Activated T-helper 1 cell treated with Interleukin-2 at 50 U/mL for 16 hours (primary cell): ENCODE measurements around the gene TUBG2.
"Not testable (repeated sequence)": the region's sequence is repeated elsewhere in the genome, so short reads cannot be mapped to it uniquely, and the experiment has no call there.

Experiments used
- DNase-seq: peaks from one replicate; pipeline ENCODE4 v3.0.0-alpha.2; 2020; ENCODE audit warnings: low read depth

Gene TUBG2

DNA sequence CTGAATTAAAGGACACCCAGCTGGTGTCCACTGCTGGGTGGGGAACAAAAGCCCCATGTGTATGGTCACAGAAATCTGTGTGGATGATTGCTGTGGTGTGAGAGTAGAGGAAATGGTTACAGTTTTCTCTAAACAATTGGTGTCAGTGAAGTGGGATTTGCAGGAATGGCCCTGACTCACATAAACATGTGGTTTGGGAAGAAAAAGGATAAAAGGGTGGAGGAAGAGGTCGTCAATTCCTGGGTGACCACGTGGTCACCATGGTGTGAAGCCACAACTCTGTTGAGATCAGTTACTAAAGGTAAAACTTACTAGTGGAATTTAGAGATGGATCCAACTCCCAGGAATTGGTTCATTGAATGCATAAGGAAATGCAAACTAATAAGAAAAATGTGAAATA lies 3.6 kb upstream of the TUBG2 start:
- DNase-seq, result no peak

DNA sequence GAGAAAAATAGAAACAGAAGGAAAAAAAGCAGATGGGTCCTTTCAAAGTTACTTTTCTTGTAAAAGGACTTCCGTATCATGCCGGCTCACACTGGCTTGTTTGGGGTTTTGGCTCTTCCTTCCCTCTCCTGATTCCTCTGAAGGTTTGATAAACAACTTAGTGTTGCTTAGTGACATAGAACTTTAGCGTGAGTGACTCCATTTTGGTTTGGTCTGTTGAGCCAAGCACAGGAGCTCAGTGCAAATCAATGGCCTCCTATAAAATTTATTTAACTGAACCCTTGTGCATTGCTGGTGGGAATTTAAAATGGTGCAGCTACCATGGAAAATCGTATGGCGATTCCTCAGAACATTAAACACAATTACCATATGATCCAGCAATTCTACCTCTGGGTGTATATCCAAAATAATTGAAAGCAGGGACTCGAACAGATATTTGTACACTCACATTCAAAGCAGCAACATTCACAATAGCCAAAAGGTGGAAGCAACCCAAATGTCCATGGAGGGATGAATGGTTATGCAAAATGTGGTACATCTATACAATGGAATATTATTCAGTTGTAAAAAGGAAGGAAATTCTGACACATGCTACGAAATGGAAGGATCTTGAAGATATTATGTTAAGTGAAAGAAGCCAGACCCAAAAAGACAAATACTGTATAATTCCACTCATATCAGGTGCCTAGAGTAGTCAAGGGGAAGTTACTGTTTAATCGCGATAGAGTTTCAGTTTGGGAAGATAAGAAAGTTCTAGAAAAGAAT lies 1.1 kb upstream of the TUBG2 start:
- no peak for DNase-seq

DNA sequence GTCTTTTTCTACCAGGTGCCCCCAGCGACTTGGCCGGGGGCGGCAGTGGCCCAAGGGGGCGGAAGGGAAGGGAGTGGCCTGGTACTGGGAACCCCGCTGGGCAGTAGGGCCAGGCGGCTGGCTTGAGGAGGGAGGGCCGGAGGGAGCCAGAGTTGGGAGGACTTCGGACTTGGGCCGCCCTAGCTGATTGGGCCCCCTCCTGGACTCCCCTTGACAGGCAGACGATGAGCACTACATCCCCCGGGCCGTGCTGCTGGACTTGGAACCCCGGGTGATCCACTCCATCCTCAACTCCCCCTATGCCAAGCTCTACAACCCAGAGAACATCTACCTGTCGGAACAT lies 819 bp downstream of the TUBG2 start:
- DNase-seq, result not testable (repeated sequence)

DNA sequence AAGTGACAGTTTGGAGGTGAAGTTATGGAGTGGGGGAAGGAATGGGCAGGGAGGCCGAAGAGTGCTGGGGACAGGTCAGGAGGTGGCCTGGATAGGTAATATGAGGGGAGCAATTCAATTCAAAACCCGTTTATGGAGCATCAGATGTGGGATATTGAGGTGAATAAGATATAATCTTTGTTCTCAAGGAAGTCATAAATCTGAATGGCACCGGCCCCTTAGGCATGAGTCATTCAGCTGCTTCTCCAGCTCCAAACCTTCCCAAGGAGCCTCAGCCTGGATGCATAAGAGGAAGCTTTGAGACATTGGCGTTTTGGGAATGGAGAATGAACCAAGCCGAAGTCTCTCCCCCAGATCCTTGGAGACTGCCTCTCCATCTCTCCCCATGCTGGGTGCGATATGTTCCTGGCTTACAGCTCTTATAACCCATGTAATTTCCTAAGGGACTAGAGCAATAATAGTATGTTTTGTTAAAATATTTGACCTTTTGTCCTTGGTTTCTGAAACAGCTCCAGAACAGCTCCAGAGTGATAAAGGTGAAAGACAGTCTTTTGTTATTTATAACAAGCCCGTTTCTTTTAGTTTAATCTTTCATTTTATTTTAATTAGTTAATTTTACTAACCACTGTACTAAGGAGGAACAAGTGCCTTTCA lies 1.7 kb downstream of the TUBG2 start:
- no peak for DNase-seq

DNA sequence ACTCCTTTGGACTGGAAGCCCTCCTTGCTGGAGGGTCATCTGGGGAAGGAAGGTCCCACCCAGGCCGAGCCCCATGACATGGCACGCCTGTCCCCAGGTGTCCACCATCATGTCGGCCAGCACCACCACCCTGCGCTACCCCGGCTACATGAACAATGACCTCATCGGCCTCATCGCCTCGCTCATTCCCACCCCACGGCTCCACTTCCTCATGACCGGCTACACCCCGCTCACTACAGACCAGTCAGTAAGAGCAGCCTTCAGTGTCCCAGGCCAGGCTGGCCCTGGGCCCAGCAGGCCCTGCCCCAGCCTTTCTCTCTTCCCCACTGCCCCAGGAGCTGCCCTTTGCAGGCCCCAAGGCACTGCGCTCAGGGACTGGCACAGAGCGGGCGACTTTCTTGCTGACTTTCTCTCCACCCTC lies 6.5 kb downstream of the TUBG2 start:
- no peak for DNase-seq

DNA sequence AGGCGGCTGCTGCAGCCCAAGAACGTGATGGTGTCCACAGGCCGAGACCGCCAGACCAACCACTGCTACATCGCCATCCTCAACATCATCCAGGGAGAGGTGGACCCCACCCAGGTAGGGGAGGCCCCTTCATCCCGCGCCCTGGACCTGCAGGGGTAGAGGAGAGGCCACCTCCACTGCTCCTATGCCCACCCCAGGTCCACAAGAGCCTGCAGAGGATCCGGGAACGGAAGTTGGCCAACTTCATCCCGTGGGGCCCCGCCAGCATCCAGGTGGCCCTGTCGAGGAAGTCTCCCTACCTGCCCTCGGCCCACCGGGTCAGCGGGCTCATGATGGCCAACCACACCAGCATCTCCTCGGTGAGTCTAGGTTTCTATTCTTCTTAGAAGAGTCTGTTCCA lies 7.0 kb downstream of the TUBG2 start:
- not testable (repeated sequence) for DNase-seq

DNA sequence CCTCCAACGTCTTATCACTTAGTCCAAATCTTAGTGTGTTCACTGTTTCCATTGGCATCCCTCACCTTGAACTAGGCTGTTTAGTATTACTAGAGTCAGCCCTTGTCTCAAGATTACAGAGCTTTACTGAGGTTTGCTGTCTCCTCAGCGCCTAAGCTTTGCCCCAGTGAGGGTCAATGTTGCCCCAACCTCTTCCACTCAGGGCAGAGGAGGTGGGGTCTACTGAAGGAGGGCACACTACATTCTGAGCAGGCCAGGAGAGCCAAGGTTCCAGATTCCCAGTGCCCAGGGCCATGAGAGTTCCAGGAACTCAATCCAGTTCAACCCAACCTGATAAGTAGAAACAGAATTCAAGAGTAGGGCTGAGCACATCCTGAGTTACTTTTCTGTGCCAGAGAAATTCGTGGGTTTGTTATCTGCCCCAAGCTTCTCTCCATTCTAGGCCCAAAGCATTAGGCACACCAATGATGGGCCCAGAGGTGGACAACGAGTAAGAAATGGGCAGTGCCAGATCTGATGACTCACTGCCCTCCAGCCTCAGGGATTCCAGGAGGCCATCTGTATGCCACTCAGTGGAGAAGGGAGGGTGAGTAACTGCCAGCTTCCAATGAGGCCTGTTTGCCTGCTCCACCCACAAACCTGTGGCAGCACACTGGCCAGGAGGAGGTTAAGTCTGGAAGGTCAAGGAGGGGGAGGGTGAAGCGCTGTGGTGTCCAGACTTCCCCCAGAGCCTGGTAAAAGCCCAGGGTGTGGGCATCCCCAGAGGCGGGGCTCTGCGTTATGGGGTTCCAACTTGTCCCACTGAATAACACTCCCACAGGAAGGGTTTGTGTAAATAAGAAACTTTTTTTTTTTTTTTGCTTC lies 8.2 kb downstream of the TUBG2 start:
- DNase-seq, result no peak

DNA sequence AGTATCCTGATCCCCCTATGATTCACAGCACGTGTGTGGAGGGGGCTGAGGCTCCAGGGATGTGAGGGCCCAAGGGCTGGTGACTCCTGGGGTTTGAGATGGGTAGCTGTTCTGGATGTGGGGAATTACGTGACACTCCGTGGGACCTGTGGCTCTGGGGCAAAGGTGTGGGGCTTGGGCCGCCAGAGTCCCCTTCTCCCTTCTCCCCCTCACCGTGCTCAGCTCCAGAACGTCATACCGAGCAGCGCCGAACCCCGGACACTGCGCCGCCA lies 10.6 kb downstream of the TUBG2 start:
- DNase-seq, result no peak

DNA sequence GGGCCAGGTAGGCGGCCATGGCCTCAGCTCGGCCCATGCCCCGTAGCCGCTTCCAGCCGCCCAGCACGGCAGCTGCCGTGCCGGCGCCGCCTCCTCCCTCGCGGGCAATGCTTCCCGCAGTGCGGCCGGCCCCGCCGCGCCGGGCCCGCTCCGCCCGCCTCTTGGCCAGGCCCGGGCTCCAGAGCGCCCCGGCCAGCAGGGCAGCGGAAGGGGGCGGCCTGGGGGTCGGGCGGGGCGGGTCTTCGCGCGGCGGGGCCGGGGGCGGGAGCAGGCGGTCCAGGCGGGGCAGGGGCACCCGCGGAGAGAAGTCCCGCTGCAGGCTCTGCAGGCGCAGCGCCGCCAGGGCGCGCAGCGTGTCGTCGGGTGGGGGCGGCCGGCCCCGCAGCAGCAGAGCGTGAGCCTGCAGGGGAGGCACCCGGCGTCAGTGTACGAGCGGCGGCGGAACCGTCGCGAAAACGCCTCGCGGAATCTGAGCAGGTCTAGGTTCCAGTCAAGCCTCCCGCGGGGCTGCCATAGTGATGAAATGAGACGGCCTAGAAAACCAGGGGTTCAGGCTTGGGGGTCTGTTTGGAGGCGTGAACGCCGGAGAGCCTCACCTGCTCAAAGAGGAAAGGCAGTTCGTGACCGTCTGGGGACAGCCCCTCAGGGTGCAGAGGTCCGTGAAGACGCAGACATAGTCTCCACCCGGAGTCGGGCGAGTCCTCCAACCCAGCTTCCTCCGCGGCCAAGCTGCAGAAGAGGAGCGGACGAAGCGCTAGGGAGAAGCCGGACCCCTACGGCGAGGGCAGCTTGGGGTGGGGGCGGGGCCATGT lies 11.1 kb downstream of the TUBG2 start:
- peak; percentile 32 for DNase-seq

DNA sequence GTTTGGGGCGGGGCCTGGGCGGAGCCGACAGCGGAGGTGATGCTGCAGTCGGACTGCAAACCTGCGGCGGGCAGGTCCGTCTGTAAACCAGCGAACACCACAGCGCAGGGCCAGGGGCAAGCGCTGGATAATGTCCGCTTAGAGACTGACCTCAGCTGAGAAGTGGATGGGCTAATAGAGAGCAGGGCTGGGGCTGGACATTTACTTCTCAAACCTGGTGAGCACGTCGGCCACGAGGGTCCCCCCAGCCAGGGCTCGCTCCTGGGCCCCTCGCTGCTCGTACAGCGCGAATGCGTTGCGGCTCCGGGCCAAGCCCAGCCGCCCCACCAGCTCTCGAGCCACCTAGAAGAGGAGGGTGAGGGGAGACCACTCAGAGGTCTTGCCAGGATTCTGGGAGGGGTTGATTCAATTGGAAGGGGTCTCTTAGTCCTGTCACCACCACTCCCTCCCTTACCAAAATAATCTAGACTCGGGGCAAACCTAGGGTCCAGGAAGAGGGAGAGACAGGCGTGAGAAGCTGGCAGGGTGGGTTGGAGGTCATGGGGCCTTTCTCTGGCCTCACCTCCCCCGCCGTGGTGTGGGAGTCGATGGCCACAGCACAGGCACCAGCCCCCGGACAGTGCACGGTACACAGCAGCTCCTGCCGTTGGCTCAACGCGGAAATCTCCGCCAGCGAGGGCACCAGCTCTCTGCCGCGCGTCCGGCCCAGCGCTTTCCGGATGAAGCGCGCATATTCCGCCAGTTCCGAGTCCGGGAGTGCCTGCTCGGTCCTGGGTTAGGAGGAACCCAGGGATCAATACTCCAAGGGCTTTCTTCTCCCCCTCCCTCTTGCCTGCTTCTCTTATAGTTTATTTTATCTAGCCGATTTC lies 11.9 kb downstream of the TUBG2 start:
- DNase-seq, result no peak

DNA sequence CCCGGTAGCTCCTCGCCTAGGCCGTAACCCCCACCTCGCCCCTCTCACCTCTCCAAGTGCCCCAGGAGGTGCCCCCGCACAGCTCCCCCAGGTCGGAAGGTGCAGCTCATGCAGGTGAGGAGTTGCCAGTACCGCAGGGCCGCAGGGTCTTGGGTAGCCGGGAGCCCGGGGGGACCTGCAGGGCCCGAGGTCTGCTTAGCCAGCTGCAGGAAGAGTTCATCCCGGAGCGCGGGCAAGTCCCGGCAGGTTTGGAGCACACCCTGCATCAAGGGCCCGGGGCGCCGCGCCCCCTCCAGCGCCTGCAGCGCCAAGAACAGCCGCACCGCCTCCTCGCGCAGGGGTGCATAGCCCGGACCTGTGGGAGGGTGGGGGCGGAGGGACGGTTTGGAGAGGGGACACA lies 13.0 kb downstream of the TUBG2 start:
- no peak for DNase-seq

DNA sequence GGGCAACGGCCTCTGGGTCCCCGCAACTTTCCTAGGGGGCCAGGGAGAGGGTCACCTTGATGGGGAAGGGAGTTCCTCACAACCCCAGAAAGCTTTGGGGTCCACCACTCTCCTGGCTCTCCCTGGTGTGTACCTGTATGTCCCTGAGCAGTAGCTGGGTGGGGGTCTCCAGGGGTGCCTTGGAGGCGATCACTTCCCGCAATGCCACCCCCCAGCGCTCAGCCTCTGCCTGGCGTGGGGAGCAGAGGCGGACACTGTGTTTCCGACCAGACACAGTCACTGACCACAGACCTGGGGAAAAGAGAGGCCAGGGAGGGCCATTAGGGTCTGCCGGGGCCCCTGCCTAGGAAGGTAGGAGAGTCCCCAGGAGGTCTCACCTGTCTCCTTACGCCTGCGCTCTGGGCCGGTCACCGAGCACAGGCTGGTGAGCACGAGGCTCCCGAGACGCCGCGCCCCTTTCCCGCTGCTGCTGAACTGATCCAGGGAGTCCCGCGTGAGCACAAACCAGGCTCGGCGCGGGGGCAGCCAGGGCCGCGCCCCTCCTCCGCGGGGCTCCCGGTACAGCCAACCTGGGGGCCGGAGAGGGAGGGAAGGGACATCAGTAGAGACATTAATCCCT lies 14.3 kb downstream of the TUBG2 start:
- DNase-seq, result no peak

DNA sequence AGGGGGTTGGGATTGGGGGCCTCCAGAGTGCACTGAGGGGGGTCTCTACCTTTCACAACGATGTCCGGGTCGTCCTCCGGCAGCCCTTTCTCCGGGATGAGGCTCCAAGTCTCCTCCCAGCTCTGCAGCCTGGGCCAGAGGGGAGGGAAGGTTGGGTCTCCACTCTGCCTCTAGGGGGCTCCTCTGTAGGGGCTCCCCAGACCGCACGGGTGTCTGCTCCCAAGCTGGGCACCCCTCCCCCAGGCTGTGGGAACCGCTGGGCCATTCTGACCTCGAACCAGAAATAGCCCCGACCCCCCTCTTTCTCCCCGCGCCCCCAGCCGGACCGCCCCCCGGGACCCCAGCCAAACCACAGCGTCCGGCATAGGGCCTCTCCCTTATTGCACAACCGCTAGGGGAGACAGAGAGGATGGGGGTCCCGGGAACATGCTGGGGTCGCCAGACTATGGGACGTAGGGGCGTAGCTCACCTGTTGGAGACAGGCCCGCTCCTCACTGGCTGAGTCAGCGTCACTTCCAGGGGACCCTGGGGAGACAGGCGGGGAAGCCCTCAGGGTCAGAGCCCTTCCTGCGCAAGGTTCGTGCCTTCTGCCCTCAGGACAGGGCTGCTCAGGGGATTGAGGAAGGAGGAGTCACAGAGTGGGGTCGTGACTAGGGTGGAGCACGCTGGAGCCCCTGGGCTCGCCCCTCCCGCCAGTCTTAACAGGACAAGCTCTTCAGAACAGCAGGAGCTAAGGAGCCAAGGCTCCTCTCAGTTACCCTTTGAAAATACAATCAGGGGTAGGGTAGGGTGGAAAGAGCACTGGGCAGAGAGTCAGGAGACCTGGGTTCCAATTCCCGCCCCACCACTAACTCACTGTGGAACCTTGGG lies 15.0 kb downstream of the TUBG2 start:
- DNase-seq, result no peak

DNA sequence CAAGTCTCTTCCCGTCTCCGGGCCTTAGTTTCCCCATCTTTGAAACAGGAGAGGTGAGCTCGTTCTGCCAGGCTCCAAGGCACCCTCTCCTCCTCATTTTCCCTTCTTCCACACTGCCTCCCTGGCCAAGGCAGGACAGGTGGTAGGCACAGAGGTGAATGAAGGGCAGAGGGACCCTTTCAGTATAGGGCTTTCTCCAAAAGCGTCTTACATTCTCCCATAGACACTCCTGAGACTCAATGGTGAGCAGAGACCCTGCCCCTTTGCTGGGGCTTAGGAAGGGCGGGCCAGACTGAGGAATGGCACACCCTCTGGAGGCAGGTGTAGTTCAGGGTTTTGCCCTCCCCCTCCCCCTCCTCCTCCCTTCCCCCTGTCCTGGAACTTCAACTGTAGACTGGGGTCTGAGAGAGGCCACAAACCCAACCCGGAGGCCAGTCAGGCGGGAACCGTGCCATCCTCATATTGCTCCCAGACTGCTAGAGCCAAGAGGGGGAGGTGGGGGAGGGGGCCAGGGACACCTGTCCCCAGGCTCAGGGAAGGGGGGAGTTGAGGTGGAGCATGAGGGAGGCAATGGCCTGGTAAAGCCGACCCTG lies 15.8 kb downstream of the TUBG2 start:
- DNase-seq, result no peak

DNA sequence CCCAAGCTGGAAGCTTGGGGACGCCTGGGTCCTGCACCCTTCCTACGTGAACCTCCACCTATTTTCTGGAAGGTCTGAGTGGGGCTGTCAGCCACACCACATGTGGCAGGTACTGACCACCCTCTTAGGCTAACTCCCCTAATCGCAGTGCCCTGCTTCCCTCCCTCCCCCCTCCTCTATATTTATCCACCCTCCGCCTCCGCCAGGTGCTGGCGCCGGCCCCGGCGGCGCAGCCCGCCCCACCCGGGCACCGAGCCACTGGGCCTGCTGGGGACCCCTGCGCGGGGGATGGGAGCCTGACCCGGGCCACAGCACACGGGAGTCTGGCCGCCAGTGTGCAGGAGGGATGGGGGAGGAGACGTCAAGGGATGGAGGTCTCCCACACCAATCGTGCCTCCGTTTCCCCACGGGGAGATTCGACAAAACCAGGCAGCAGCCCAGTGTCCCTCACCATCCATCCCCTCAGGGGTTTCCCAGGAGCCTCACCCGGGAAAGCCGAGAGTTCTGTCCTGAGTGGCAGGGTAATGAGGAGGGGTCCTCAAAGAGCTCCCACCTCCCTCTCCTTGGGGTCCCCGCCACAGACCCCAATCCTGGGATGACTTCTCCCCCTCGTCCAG lies 16.4 kb downstream of the TUBG2 start:
- no peak for DNase-seq

DNA sequence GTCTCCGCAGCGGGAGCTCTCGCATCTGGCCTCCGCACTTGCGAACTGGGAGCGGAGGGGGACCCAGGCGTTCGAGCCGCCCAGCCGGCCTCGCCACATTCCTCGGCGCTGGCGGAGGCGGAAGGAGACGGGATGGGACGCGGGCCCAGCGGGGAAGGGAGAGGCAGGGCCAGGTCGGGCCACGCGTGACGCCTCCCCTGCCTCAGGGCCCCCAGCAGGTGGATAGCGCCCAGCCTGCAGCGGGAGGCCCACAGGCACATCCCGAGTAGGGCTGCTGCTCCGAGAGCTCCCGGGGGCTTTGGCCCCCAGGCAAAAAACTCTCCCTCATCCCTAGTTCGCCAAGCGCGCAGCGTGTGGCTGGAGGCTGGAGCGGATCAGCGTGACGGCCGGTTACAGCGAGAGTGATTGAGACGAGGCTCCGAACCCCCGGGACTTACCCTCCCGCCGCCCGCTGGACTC lies 16.9 kb downstream of the TUBG2 start:
- DNase-seq, result no peak

DNA sequence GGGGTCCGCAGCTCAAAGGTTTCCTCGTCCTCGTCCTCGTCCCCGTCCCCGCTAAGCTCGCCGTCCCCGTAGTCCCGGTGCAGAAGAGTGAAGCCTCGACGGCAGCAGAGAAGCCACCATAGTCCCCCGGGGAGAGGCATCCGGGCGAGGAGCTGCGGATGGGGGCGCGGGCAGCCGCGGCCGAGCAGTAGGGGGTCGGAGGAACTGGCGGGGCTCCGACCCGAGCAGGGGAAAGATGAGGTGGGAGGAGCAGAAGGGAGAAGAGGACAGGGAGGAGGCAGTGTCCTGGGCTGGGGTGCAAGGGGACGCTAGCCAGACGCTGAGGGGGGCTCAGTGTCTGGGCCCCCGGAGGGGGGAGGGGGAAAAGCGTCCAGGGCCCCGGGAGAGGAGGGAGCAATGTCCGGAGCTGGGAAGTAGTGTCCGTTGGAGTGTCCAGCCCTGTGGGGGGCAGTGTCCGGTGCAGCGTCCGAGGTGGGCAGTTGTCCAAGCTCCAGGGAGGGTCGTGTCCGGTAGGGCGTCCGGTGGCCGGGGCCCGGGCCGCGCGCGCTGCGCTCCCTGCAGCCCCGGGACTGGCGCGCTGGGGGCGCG lies 17.4 kb downstream of the TUBG2 start, which contains the start of gene PLEKHH3:
TSS of gene PLEKHH3 (minus strand) at position 571 of the 588 bp plus-strand sequence. CDS start at position 140, 431 bp downstream.
- no peak for DNase-seq
